WTC11 (cell line): ENCODE results near the gene BAIAP2L2. TPM values are rescaled to one million over a fixed set of nuclear protein-coding genes. Genes with fewer than 3 reads are reported as not detected.

Source experiments
- ATAC-seq: fragments of 200-7000 bp; cut with Tn5 transposase; 2 replicates; pipeline ENCODE4 v1.10.0; 2021; ENCODE audit warnings: mild to moderate bottlenecking, moderate library complexity
- CTCF ChIA-PET: fragments of 300-600 bp; sonication (Branson Sonifier 250); formaldehyde crosslinking; loops from one replicate; lab custom pipeline; 2021; ENCODE audit warnings: antibody characterized with exemption; lab: Charles Lee
- POLR2A ChIA-PET: fragments of 350-600 bp; sonication (Branson Sonifier 250); formaldehyde crosslinking; loops from one replicate; lab custom pipeline; 2021; ENCODE audit warnings: antibody characterized with exemption; lab: Charles Lee
- DNase-seq: peaks from one replicate; pipeline ENCODE4 v3.0.0; 2021; ENCODE audit warnings: low spot score
- H3K27ac Mint-ChIP-seq: 2 replicates; pipeline ENCODE4 v1.8.0; 2021; ENCODE audit warnings: mixed read lengths
- H3K27me3 Mint-ChIP-seq: 2 replicates; pipeline ENCODE4 v1.8.0; 2021; ENCODE audit warnings: low read depth, mild to moderate bottlenecking, moderate library complexity, mixed read lengths
- H3K36me3 Mint-ChIP-seq: 2 replicates; pipeline ENCODE4 v1.8.0; 2021; ENCODE audit warnings: mixed read lengths
- H3K4me1 Mint-ChIP-seq: 2 replicates; pipeline ENCODE4 v1.8.0; 2022; ENCODE audit warnings: mixed read lengths
- H3K4me3 Mint-ChIP-seq: 2 replicates; pipeline ENCODE4 v1.8.0; 2021; ENCODE audit warnings: mild to moderate bottlenecking, moderate library complexity, mixed read lengths
- H3K9me3 Mint-ChIP-seq: 2 replicates; pipeline ENCODE4 v1.8.0; 2021; ENCODE audit warnings: mixed read lengths
- FOXJ3 ChIP-seq: sonication (generic); formaldehyde crosslinking; IDR thresholded peaks from 2 replicates; pipeline ENCODE4 v1.9.0; 2021; ENCODE audit warnings: missing genetic modification reagents, mild to moderate bottlenecking, borderline replicate concordance
- GABPB1 ChIP-seq: sonication (generic); formaldehyde crosslinking; IDR thresholded peaks from 2 replicates; pipeline ENCODE4 v1.8.1; 2023; ENCODE audit warnings: mild to moderate bottlenecking, missing genetic modification reagents
- HMGA2 ChIP-seq: fragments of 250-450 bp; sonication (Bioruptor Pico); IDR thresholded peaks from 2 replicates; pipeline ENCODE4 v1.4.0; 2021; ENCODE audit warnings: mild to moderate bottlenecking, moderate library complexity
- MXD4 ChIP-seq: fragments of 250-450 bp; sonication (Bioruptor Pico); IDR thresholded peaks from 2 replicates; pipeline ENCODE4 v1.8.0; 2021; ENCODE audit warnings: mild to moderate bottlenecking, moderate library complexity, borderline replicate concordance
- NR2C2 ChIP-seq: sonication (generic); formaldehyde crosslinking; IDR thresholded peaks from 2 replicates; pipeline ENCODE4 v1.8.0; 2022; ENCODE audit warnings: mild to moderate bottlenecking, missing genetic modification reagents
- RORB ChIP-seq: fragments of 250-450 bp; sonication (Bioruptor Pico); IDR thresholded peaks from 2 replicates; pipeline ENCODE4 v1.9.0; 2021; ENCODE audit warnings: mild to moderate bottlenecking
- SMAD3 ChIP-seq: sonication (generic); formaldehyde crosslinking; IDR thresholded peaks from 2 replicates; pipeline ENCODE4 v1.8.0; 2022; ENCODE audit warnings: missing genetic modification reagents, mild to moderate bottlenecking, borderline replicate concordance
- SP1 ChIP-seq: sonication (generic); formaldehyde crosslinking; conservative IDR thresholded peaks from 2 replicates; pipeline ENCODE4 v1.8.1; 2022; ENCODE audit warnings: missing genetic modification reagents
- TCF7 ChIP-seq: sonication (generic); formaldehyde crosslinking; IDR thresholded peaks from 2 replicates; pipeline ENCODE4 v1.8.0; 2022; ENCODE audit warnings: mild to moderate bottlenecking, low read depth, missing genetic modification reagents, moderate library complexity
- ZNF219 ChIP-seq: sonication (generic); formaldehyde crosslinking; IDR thresholded peaks from 2 replicates; pipeline ENCODE4 v1.8.0; 2023; ENCODE audit warnings: missing genetic modification reagents, mild to moderate bottlenecking, borderline replicate concordance
- ZNF396 ChIP-seq: fragments of 250-450 bp; sonication (Bioruptor Pico); IDR thresholded peaks from 2 replicates; pipeline ENCODE4 v1.8.0; 2021; ENCODE audit warnings: mild to moderate bottlenecking, moderate library complexity, borderline replicate concordance
- ZNF416 ChIP-seq: fragments of 250-450 bp; sonication (Bioruptor Pico); IDR thresholded peaks from 2 replicates; pipeline ENCODE4 v1.9.0; 2021; ENCODE audit warnings: mild to moderate bottlenecking, inconsistent platforms
- total RNA-seq: library from RNA; stranded (reverse); gene quantifications from 3 replicates; pipeline ENCODE4 v1.2.3, GENCODE V29; 2021
- TF ChIP-seq, protein P1 (sequence below): sonication (generic); formaldehyde crosslinking; IDR thresholded peaks from 2 replicates; pipeline ENCODE4 v1.8.1; 2022; ENCODE audit warnings: missing genetic modification reagents, borderline replicate concordance
- TF ChIP-seq, protein P2 (sequence below): sonication (generic); formaldehyde crosslinking; conservative IDR thresholded peaks from 2 replicates; pipeline ENCODE4 v1.8.1; 2023; ENCODE audit warnings: mild to moderate bottlenecking, low read depth, missing genetic modification reagents, moderate library complexity
- TF ChIP-seq, protein P3 (sequence below): sonication (generic); formaldehyde crosslinking; IDR thresholded peaks from 2 replicates; pipeline ENCODE4 v1.8.1; 2023; ENCODE audit warnings: mild to moderate bottlenecking, missing genetic modification reagents, borderline replicate concordance
- TF ChIP-seq, protein P4 (sequence below): fragments of 250-450 bp; sonication (Bioruptor Pico); IDR thresholded peaks from 2 replicates; pipeline ENCODE4 v1.9.0; 2021; ENCODE audit warnings: mild to moderate bottlenecking
- TF ChIP-seq, protein P5 (sequence below): sonication (generic); formaldehyde crosslinking; IDR thresholded peaks from 2 replicates; pipeline ENCODE4 v1.8.0; 2022; ENCODE audit warnings: mild to moderate bottlenecking, missing genetic modification reagents
- TF ChIP-seq, protein P6 (sequence below): sonication (generic); formaldehyde crosslinking; IDR thresholded peaks from 2 replicates; pipeline ENCODE4 v1.8.1; 2023; ENCODE audit warnings: mild to moderate bottlenecking, missing genetic modification reagents
- TF ChIP-seq, protein P7 (sequence below): sonication (generic); formaldehyde crosslinking; IDR thresholded peaks from 2 replicates; pipeline ENCODE4 v1.8.0; 2022; ENCODE audit warnings: missing genetic modification reagents

The BAIAP2L2 gene
- total RNA-seq, 1 experiment from 2014 or later: 3.0 TPM

DNA sequence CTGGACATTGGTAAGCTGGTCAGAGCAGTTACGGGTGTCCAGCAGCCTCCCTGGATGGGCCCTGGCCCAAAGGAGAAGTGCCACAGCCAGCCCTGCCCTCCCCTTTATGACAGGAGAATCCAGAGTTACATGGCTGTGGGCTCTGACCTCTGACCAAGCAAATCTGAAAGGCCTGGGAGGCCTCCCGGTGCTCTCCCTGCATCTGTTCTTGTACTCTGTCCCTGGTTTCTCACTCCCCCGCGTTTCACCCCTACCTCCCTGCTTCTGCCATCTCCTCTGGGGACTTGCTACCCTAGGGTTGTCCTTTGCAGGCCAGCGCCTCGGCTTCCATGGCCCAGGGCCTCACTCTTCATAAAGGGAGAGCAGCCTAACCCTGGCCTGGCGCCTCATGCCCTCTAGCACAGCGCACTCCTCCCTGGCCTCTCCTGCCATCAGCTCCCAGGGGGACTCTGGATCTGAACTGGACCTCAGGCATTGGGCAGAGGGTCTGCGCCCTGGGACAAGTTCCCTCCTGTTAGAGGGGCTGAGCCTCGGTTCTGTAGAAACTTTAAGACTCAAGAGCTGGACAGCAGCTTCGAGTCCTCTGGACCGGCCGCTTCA lies 42.6 kb downstream of the BAIAP2L2 start:
- H3K27me3 Mint-ChIP-seq: no peaks in the 10 kb centered on the region
- H3K27ac Mint-ChIP-seq: peak overlapping the region; percentile 32; the same call in 1 of the 2 replicates
- DNase-seq (no peak), ATAC-seq (no peak)
- POLR2A ChIA-PET: interaction anchor here (1.1 kb wide), 2 partner anchors 30 to 114 kb away, joined by 3 to 5 read pairs; no protein-coding TSS in a partner anchor
- no peaks in the 10 kb centered on the region for H3K4me1 Mint-ChIP-seq
- CTCF ChIA-PET: interaction anchor here (0.9 to 6.4 kb wide), 7 partner anchors 11 to 163 kb away, joined by 3 to 44 read pairs (median 5); partner anchors contain the start of gene PICK1
- no peaks in the 10 kb centered on the region for H3K9me3 Mint-ChIP-seq
- H3K4me3 Mint-ChIP-seq: no peak overlapping the region
- peaks cover 18% of the 10 kb centered on the region for H3K36me3 Mint-ChIP-seq
- TF ChIP-seq, protein P1, sequence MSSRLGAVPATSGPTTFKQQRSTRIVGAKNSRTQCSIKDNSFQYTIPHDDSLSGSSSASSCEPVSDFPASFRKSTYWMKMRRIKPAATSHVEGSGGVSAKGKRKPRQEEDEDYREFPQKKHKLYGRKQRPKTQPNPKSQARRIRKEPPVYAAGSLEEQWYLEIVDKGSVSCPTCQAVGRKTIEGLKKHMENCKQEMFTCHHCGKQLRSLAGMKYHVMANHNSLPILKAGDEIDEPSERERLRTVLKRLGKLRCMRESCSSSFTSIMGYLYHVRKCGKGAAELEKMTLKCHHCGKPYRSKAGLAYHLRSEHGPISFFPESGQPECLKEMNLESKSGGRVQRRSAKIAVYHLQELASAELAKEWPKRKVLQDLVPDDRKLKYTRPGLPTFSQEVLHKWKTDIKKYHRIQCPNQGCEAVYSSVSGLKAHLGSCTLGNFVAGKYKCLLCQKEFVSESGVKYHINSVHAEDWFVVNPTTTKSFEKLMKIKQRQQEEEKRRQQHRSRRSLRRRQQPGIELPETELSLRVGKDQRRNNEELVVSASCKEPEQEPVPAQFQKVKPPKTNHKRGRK: no peak
- TF ChIP-seq, protein P2, sequence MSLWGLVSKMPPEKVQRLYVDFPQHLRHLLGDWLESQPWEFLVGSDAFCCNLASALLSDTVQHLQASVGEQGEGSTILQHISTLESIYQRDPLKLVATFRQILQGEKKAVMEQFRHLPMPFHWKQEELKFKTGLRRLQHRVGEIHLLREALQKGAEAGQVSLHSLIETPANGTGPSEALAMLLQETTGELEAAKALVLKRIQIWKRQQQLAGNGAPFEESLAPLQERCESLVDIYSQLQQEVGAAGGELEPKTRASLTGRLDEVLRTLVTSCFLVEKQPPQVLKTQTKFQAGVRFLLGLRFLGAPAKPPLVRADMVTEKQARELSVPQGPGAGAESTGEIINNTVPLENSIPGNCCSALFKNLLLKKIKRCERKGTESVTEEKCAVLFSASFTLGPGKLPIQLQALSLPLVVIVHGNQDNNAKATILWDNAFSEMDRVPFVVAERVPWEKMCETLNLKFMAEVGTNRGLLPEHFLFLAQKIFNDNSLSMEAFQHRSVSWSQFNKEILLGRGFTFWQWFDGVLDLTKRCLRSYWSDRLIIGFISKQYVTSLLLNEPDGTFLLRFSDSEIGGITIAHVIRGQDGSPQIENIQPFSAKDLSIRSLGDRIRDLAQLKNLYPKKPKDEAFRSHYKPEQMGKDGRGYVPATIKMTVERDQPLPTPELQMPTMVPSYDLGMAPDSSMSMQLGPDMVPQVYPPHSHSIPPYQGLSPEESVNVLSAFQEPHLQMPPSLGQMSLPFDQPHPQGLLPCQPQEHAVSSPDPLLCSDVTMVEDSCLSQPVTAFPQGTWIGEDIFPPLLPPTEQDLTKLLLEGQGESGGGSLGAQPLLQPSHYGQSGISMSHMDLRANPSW: no peak
- TF ChIP-seq, protein P3, sequence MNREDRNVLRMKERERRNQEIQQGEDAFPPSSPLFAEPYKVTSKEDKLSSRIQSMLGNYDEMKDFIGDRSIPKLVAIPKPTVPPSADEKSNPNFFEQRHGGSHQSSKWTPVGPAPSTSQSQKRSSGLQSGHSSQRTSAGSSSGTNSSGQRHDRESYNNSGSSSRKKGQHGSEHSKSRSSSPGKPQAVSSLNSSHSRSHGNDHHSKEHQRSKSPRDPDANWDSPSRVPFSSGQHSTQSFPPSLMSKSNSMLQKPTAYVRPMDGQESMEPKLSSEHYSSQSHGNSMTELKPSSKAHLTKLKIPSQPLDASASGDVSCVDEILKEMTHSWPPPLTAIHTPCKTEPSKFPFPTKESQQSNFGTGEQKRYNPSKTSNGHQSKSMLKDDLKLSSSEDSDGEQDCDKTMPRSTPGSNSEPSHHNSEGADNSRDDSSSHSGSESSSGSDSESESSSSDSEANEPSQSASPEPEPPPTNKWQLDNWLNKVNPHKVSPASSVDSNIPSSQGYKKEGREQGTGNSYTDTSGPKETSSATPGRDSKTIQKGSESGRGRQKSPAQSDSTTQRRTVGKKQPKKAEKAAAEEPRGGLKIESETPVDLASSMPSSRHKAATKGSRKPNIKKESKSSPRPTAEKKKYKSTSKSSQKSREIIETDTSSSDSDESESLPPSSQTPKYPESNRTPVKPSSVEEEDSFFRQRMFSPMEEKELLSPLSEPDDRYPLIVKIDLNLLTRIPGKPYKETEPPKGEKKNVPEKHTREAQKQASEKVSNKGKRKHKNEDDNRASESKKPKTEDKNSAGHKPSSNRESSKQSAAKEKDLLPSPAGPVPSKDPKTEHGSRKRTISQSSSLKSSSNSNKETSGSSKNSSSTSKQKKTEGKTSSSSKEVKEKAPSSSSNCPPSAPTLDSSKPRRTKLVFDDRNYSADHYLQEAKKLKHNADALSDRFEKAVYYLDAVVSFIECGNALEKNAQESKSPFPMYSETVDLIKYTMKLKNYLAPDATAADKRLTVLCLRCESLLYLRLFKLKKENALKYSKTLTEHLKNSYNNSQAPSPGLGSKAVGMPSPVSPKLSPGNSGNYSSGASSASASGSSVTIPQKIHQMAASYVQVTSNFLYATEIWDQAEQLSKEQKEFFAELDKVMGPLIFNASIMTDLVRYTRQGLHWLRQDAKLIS (CRISPR knock-in tag): no peak
- TF ChIP-seq ZNF416 (CRISPR knock-in tag): no peak
- TF ChIP-seq SP1 (CRISPR knock-in tag): no peak
- no peak for TF ChIP-seq NR2C2 (CRISPR knock-in tag)
- TF ChIP-seq ZNF219 (CRISPR knock-in tag): no peak

DNA sequence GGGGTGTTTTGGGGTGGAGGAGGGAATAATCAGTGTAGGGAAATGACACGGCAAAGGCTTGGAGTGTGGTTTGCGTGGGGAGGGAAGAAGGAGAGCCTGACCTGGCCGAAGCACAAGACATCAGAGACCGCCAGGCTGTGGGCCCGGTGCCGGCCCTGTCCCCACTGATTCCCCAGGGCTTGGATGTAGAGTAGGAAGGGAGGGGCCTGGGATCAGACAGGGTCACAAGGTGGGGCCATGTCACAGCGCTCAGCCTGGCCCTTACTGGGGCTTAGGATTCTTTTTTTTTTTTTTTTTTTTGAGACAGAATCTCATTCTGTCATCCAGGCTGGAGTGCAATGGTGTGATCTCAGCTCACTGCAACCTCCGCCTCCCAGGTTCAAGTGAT lies 43.5 kb downstream of the BAIAP2L2 start:
- POLR2A ChIA-PET: no interaction called here
- CTCF ChIA-PET: interaction anchor here (0.5 to 6.4 kb wide), 6 partner anchors 7 to 48 kb away, joined by 3 to 44 read pairs (median 6); partner anchors contain the start of gene PICK1
- H3K27ac Mint-ChIP-seq: peak overlapping the region; percentile 57; the same call in 1 of the 2 replicates
- ATAC-seq (no peak), DNase-seq (no peak)
- no peaks in the 10 kb centered on the region for H3K4me1 Mint-ChIP-seq
- H3K9me3 Mint-ChIP-seq: no peaks in the 10 kb centered on the region
- H3K4me3 Mint-ChIP-seq: no peak overlapping the region
- H3K36me3 Mint-ChIP-seq: peaks cover 21% of the 10 kb centered on the region
- no peaks in the 10 kb centered on the region for H3K27me3 Mint-ChIP-seq
- TF ChIP-seq, protein P4, sequence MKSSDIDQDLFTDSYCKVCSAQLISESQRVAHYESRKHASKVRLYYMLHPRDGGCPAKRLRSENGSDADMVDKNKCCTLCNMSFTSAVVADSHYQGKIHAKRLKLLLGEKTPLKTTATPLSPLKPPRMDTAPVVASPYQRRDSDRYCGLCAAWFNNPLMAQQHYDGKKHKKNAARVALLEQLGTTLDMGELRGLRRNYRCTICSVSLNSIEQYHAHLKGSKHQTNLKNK (CRISPR knock-in tag): no peak
- TF ChIP-seq GABPB1 (CRISPR knock-in tag): no peak
- no peak for TF ChIP-seq RORB (CRISPR knock-in tag)
- TF ChIP-seq HMGA2 (CRISPR knock-in tag): no peak
- TF ChIP-seq MXD4: no peak
- TF ChIP-seq, protein P5, sequence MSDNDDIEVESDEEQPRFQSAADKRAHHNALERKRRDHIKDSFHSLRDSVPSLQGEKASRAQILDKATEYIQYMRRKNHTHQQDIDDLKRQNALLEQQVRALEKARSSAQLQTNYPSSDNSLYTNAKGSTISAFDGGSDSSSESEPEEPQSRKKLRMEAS (CRISPR knock-in tag): no peak
- TF ChIP-seq ZNF396 (CRISPR knock-in tag): no peak
- TF ChIP-seq SMAD3: no peak
- TF ChIP-seq, protein P6, sequence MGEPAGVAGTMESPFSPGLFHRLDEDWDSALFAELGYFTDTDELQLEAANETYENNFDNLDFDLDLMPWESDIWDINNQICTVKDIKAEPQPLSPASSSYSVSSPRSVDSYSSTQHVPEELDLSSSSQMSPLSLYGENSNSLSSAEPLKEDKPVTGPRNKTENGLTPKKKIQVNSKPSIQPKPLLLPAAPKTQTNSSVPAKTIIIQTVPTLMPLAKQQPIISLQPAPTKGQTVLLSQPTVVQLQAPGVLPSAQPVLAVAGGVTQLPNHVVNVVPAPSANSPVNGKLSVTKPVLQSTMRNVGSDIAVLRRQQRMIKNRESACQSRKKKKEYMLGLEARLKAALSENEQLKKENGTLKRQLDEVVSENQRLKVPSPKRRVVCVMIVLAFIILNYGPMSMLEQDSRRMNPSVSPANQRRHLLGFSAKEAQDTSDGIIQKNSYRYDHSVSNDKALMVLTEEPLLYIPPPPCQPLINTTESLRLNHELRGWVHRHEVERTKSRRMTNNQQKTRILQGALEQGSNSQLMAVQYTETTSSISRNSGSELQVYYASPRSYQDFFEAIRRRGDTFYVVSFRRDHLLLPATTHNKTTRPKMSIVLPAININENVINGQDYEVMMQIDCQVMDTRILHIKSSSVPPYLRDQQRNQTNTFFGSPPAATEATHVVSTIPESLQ (CRISPR knock-in tag): no peak
- TF ChIP-seq TCF7 (CRISPR knock-in tag): no peak
- no peak for TF ChIP-seq FOXJ3
- TF ChIP-seq, protein P7, sequence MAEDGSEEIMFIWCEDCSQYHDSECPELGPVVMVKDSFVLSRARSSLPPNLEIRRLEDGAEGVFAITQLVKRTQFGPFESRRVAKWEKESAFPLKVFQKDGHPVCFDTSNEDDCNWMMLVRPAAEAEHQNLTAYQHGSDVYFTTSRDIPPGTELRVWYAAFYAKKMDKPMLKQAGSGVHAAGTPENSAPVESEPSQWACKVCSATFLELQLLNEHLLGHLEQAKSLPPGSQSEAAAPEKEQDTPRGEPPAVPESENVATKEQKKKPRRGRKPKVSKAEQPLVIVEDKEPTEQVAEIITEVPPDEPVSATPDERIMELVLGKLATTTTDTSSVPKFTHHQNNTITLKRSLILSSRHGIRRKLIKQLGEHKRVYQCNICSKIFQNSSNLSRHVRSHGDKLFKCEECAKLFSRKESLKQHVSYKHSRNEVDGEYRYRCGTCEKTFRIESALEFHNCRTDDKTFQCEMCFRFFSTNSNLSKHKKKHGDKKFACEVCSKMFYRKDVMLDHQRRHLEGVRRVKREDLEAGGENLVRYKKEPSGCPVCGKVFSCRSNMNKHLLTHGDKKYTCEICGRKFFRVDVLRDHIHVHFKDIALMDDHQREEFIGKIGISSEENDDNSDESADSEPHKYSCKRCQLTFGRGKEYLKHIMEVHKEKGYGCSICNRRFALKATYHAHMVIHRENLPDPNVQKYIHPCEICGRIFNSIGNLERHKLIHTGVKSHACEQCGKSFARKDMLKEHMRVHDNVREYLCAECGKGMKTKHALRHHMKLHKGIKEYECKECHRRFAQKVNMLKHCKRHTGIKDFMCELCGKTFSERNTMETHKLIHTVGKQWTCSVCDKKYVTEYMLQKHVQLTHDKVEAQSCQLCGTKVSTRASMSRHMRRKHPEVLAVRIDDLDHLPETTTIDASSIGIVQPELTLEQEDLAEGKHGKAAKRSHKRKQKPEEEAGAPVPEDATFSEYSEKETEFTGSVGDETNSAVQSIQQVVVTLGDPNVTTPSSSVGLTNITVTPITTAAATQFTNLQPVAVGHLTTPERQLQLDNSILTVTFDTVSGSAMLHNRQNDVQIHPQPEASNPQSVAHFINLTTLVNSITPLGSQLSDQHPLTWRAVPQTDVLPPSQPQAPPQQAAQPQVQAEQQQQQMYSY (CRISPR knock-in tag): no peak
